ENCODE data around the gene FMO2. TPM values are rescaled to one million over a fixed set of nuclear protein-coding genes. Genes with fewer than 3 reads are reported as not detected.

Gene FMO2
- total RNA-seq, 1 donor = 2.9 TPM

- H3K36me3 ChIP-seq (ENCODE audit: insufficient read depth, low read length) = no peaks in the 10 kb centered on the region
- no peak overlapping the region for H3K4me2 ChIP-seq (ENCODE audit: insufficient read depth, low read length)
- no peaks in the 10 kb centered on the region for H3K4me1 ChIP-seq (ENCODE audit: insufficient read depth, low read length)
- H4K20me1 ChIP-seq (ENCODE audit: insufficient read depth, low read length) = no peaks in the 10 kb centered on the region
- no peaks in the 10 kb centered on the region for H3K79me2 ChIP-seq (ENCODE audit: insufficient read depth, low read length)
- no peak for TF ChIP-seq CTCF (IDR thresholded peaks at IDR 0.05; ENCODE audit: extremely low read depth, low read depth, low read length)
- H3K4me3 ChIP-seq (ENCODE audit: insufficient read depth, low read length) = no peak overlapping the region
- H3K27me3 ChIP-seq (ENCODE audit: insufficient read depth, low read length) = no peaks in the 10 kb centered on the region
- DNase-seq (ENCODE audit: insufficient read length, low spot score, missing footprints) = no peak
- H2AFZ ChIP-seq (ENCODE audit: low read length) = no peak overlapping the region
- H3K9me3 ChIP-seq (ENCODE audit: low read depth, low read length) = no peaks in the 10 kb centered on the region
- no peak overlapping the region for H3K27ac ChIP-seq (ENCODE audit: low read depth, low read length)
These were observed 10.7 kb downstream of the FMO2 start for GRCh38 chr1:171195767-171196166.

GRCh38 chr1:171196351-171196750 is 11.3 kb downstream of the FMO2 start:
- DNase-seq (ENCODE audit: insufficient read length, low spot score, missing footprints) = no peak
- no peaks in the 10 kb centered on the region for H3K4me1 ChIP-seq (ENCODE audit: insufficient read depth, low read length)
- no peaks in the 10 kb centered on the region for H3K79me2 ChIP-seq (ENCODE audit: insufficient read depth, low read length)
- no peaks in the 10 kb centered on the region for H3K27me3 ChIP-seq (ENCODE audit: insufficient read depth, low read length)
- H3K9me3 ChIP-seq (ENCODE audit: low read depth, low read length) = no peaks in the 10 kb centered on the region
- H3K4me2 ChIP-seq (ENCODE audit: insufficient read depth, low read length) = no peak overlapping the region
- H3K36me3 ChIP-seq (ENCODE audit: insufficient read depth, low read length) = no peaks in the 10 kb centered on the region
- no peaks in the 10 kb centered on the region for H4K20me1 ChIP-seq (ENCODE audit: insufficient read depth, low read length)
- no peak for TF ChIP-seq CTCF (IDR thresholded peaks at IDR 0.05; ENCODE audit: extremely low read depth, low read depth, low read length)
- no peak overlapping the region for H3K4me3 ChIP-seq (ENCODE audit: insufficient read depth, low read length)
- H3K27ac ChIP-seq (ENCODE audit: low read depth, low read length) = no peak overlapping the region
- no peak overlapping the region for H2AFZ ChIP-seq (ENCODE audit: low read length)

- no peak for TF ChIP-seq CTCF (IDR thresholded peaks at IDR 0.05; ENCODE audit: extremely low read depth, low read depth, low read length)
- H3K27me3 ChIP-seq (ENCODE audit: insufficient read depth, low read length) = no peaks in the 10 kb centered on the region
- no peak overlapping the region for H2AFZ ChIP-seq (ENCODE audit: low read length)
- no peak for DNase-seq (ENCODE audit: insufficient read length, low spot score, missing footprints)
- H3K4me3 ChIP-seq (ENCODE audit: insufficient read depth, low read length) = no peak overlapping the region
- no peak overlapping the region for H3K4me2 ChIP-seq (ENCODE audit: insufficient read depth, low read length)
- H3K36me3 ChIP-seq (ENCODE audit: insufficient read depth, low read length) = no peaks in the 10 kb centered on the region
- H3K9me3 ChIP-seq (ENCODE audit: low read depth, low read length) = no peaks in the 10 kb centered on the region
- H4K20me1 ChIP-seq (ENCODE audit: insufficient read depth, low read length) = no peaks in the 10 kb centered on the region
- no peaks in the 10 kb centered on the region for H3K4me1 ChIP-seq (ENCODE audit: insufficient read depth, low read length)
- no peak overlapping the region for H3K27ac ChIP-seq (ENCODE audit: low read depth, low read length)
- no peaks in the 10 kb centered on the region for H3K79me2 ChIP-seq (ENCODE audit: insufficient read depth, low read length)
These were observed 13.0 kb downstream of the FMO2 start for GRCh38 chr1:171198081-171198480.

- no peak overlapping the region for H2AFZ ChIP-seq (ENCODE audit: low read length)
- H3K9me3 ChIP-seq (ENCODE audit: low read depth, low read length) = no peaks in the 10 kb centered on the region
- no peaks in the 10 kb centered on the region for H3K27me3 ChIP-seq (ENCODE audit: insufficient read depth, low read length)
- no peaks in the 10 kb centered on the region for H3K4me1 ChIP-seq (ENCODE audit: insufficient read depth, low read length)
- TF ChIP-seq CTCF (IDR thresholded peaks at IDR 0.05; ENCODE audit: extremely low read depth, low read depth, low read length) = no peak
- H3K4me3 ChIP-seq (ENCODE audit: insufficient read depth, low read length) = no peak overlapping the region
- H3K79me2 ChIP-seq (ENCODE audit: insufficient read depth, low read length) = no peaks in the 10 kb centered on the region
- no peaks in the 10 kb centered on the region for H3K36me3 ChIP-seq (ENCODE audit: insufficient read depth, low read length)
- no peak overlapping the region for H3K4me2 ChIP-seq (ENCODE audit: insufficient read depth, low read length)
- H4K20me1 ChIP-seq (ENCODE audit: insufficient read depth, low read length) = no peaks in the 10 kb centered on the region
- no peak for DNase-seq (ENCODE audit: insufficient read length, low spot score, missing footprints)
- H3K27ac ChIP-seq (ENCODE audit: low read depth, low read length) = no peak overlapping the region
These were observed 19.2 kb downstream of the FMO2 start for GRCh38 chr1:171204296-171204695.

All from osteoblast (primary cell).